Colonic mucosa (tissue), 4 donors: ENCODE data around the gene ABHD12B. TPM values are rescaled to one million over a fixed set of nuclear protein-coding genes. Genes with fewer than 3 reads are reported as not detected.

Experiments
- DNase-seq: peaks from one replicate; pipeline ENCODE4 v3.0.0-alpha.2; 2020
- H3K27ac ChIP-seq: fragments of 200-600 bp; one replicate; pipeline ENCODE4 v1.8.0; 2021
- H3K27me3 ChIP-seq: fragments of 200-600 bp; one replicate; pipeline ENCODE4 v1.8.0; 2021
- H3K36me3 ChIP-seq: fragments of 200-600 bp; one replicate; pipeline ENCODE4 v1.8.0; 2021
- H3K4me1 ChIP-seq: fragments of 200-600 bp; one replicate; pipeline ENCODE4 v1.8.0; 2021; ENCODE audit warnings: mild to moderate bottlenecking
- H3K4me3 ChIP-seq: fragments of 200-600 bp; one replicate; pipeline ENCODE4 v1.8.0; 2021
- H3K9ac ChIP-seq, 2 donors: one replicate each; pipeline ENCODE4 v1.7.0; 2013; ENCODE audit warnings: control low read depth in 2 of 2, low read depth in 2 of 2, low read length in 2 of 2
- H3K9me3 ChIP-seq: fragments of 200-600 bp; one replicate; pipeline ENCODE4 v1.8.0; 2021
- CTCF ChIP-seq: fragments of 200-600 bp; IDR thresholded peaks from one replicate; pipeline ENCODE4 v1.8.0; 2022; ENCODE audit warnings: antibody characterized with exemption, mild to moderate bottlenecking
- intact Hi-C: fragments of 100-400 bp; cut with DNase I; formaldehyde crosslinking; loops from one replicate; pipeline ENCODE4 v1.14.1; 2022
- total RNA-seq, 2 donors: library from RNA; stranded (reverse); fragmentation: NEBNext Ultra II Directional in 1 of 2; extraction: Animal tissue kit (Norgen Biotek cat#: 25700) in 1 of 2; gene quantifications; one replicate each; pipeline ENCODE4 v1.2.1, GENCODE V29; 2021
- donor health status: healthy.
- donor health status: DM: no; HTN: no; CAD: no.
- donor health status: DM: no; HTN: no; CAD: no.

Gene ABHD12B
- total RNA-seq, 2 donors from 2014 or later: 11.0 to 20.7 TPM

GRCh38 chr14:50855558-50855957, 16.3 kb upstream of the ABHD12B start:
- intact Hi-C loops: no loop called here
- no peak overlapping the region for H3K27ac ChIP-seq
- H3K4me3 ChIP-seq: no peak overlapping the region
- no peaks in the 10 kb centered on the region for H3K4me1 ChIP-seq
- no peaks in the 10 kb centered on the region for H3K27me3 ChIP-seq
- no peak overlapping the region for H3K9ac ChIP-seq
- H3K9me3 ChIP-seq: no peaks in the 10 kb centered on the region
- TF ChIP-seq CTCF: no peak
- no peak for DNase-seq
- H3K36me3 ChIP-seq: no peaks in the 10 kb centered on the region

- Histone ChIP-seq H3K4me1 (no peaks in the 10 kb centered on the region), H3K27me3 (no peaks in the 10 kb centered on the region), H3K4me3 (no peak overlapping the region), H3K36me3 (no peaks in the 10 kb centered on the region), H3K9me3 (no peaks in the 10 kb centered on the region), H3K9ac (no peak overlapping the region), H3K27ac (no peak overlapping the region)
- DNase-seq: no peak
- no peak for TF ChIP-seq CTCF
- intact Hi-C loops: no loop called here
Measured at GRCh38 chr14:50856660-50857059, 15.2 kb upstream of the ABHD12B start.

- intact Hi-C loops: no loop called here
- Histone ChIP-seq H3K4me3 (peak overlapping the region; percentile 42), H3K4me1 (no peaks in the 10 kb centered on the region), H3K9me3 (no peaks in the 10 kb centered on the region), H3K27ac (no peak overlapping the region), H3K36me3 (no peaks in the 10 kb centered on the region), H3K27me3 (no peaks in the 10 kb centered on the region), H3K9ac (no peak overlapping the region)
- TF ChIP-seq CTCF: no peak
- no peak for DNase-seq
Measured at GRCh38 chr14:50859296-50859624, 12.6 kb upstream of the ABHD12B start.

GRCh38 chr14:50860478-50861086, 11.3 kb upstream of the ABHD12B start:
- peak overlapping the region; percentile 55 for H3K27ac ChIP-seq
- DNase-seq: peak; percentile 89
- H3K36me3 ChIP-seq: no peaks in the 10 kb centered on the region
- H3K4me3 ChIP-seq: peak overlapping the region; percentile 42
- H3K27me3 ChIP-seq: no peaks in the 10 kb centered on the region
- H3K9ac ChIP-seq: no peak overlapping the region
- peak; percentile 72 for TF ChIP-seq CTCF
- no peaks in the 10 kb centered on the region for H3K9me3 ChIP-seq
- intact Hi-C loops: no loop called here
- no peaks in the 10 kb centered on the region for H3K4me1 ChIP-seq

- no peaks in the 10 kb centered on the region for H3K36me3 ChIP-seq
- no peaks in the 10 kb centered on the region for H3K4me1 ChIP-seq
- intact Hi-C loops: no loop called here
- DNase-seq: no peak
- H3K27me3 ChIP-seq: no peaks in the 10 kb centered on the region
- no peak overlapping the region for H3K9ac ChIP-seq
- H3K4me3 ChIP-seq: no peak overlapping the region
- no peaks in the 10 kb centered on the region for H3K9me3 ChIP-seq
- no peak overlapping the region for H3K27ac ChIP-seq
- TF ChIP-seq CTCF: no peak
Measured at GRCh38 chr14:50862036-50862570, 9.8 kb upstream of the ABHD12B start.
